Uterus (tissue), 2 donors: Measurements from ENCODE around the gene ENC1.

ENCODE experiments used
- POLR2A ChIP-seq, 2 donors: fragments of 450-650 bp; IDR thresholded peaks; one replicate each; pipeline ENCODE4 v1.6.1; 2016; ENCODE audit warnings: antibody characterized with exemption in 2 of 2, mild to moderate bottlenecking in 1 of 2, moderate library complexity in 1 of 2
- TF ChIP-seq, protein P1 (sequence below), 4 experiments: fragments of 200-600 bp in 2 of 4; fragments of 450-650 bp in 2 of 4; sonication (generic) in 2 of 4; IDR thresholded peaks; one replicate each; pipeline ENCODE4 v1.5.1; 2016 to 2019; ENCODE audit warnings: antibody characterized with exemption in 4 of 4, mild to moderate bottlenecking in 2 of 4, moderate library complexity in 1 of 4

DNA sequence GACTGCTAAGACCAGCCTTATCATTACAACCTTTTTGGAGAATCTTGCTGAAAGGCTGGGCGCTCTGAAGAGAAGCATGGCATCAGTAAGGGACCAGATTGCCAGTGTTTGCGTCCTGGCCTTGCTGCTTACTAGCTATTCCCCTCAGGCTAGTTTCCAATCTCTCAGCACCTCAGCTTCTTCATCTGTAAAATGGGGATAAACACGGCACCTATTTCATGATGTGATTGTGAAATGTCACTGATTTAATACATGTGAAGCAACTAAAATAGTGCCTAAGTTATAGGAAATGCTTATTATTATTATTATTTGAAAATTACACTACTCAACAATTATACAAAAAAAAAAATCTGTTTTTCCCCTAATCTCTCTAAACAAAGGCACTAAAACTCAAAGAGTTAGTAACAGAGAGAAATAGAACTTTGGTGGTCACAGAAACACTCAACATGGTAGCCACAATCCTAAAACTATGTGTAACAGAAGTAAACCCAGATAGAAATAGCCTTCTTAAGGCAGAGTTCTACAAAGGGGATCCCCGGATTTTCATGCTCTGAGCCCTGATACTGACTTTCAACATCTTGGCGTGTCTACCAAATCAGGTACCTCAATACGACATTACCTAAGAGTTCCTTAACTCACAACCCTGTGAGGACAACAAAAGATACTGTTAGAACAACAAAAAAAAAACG is 62.0 kb downstream of the ENC1 start:
- no peak for TF ChIP-seq POLR2A (IDR thresholded peaks at IDR 0.05)
- TF ChIP-seq, protein P1, sequence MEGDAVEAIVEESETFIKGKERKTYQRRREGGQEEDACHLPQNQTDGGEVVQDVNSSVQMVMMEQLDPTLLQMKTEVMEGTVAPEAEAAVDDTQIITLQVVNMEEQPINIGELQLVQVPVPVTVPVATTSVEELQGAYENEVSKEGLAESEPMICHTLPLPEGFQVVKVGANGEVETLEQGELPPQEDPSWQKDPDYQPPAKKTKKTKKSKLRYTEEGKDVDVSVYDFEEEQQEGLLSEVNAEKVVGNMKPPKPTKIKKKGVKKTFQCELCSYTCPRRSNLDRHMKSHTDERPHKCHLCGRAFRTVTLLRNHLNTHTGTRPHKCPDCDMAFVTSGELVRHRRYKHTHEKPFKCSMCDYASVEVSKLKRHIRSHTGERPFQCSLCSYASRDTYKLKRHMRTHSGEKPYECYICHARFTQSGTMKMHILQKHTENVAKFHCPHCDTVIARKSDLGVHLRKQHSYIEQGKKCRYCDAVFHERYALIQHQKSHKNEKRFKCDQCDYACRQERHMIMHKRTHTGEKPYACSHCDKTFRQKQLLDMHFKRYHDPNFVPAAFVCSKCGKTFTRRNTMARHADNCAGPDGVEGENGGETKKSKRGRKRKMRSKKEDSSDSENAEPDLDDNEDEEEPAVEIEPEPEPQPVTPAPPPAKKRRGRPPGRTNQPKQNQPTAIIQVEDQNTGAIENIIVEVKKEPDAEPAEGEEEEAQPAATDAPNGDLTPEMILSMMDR (IDR thresholded peaks at IDR 0.05), result no peak
